HEK293 (cell line): ENCODE data around the gene CEACAM20.

Experiments used
- YY1 ChIP-seq: fragments of 450-650 bp; formaldehyde crosslinking; IDR thresholded peaks from 2 replicates; pipeline ENCODE4 v1.5.1; 2018; ENCODE audit warnings: missing biosample characterization, missing genetic modification characterization
- ZBTB1 ChIP-seq: fragments of 450-650 bp; formaldehyde crosslinking; IDR thresholded peaks from 2 replicates; pipeline ENCODE4 v1.5.1; 2016; ENCODE audit warnings: missing biosample characterization, missing genetic modification characterization
- ZBTB8A ChIP-seq: fragments of 450-650 bp; formaldehyde crosslinking; IDR thresholded peaks from 2 replicates; pipeline ENCODE4 v1.5.1; 2016; ENCODE audit warnings: missing biosample characterization, missing genetic modification characterization
- ZNF114 ChIP-seq: fragments of 450-650 bp; formaldehyde crosslinking; IDR thresholded peaks from 2 replicates; pipeline ENCODE4 v1.5.0; 2017; ENCODE audit warnings: missing biosample characterization, missing genetic modification characterization
- ZNF146 ChIP-seq: fragments of 450-650 bp; formaldehyde crosslinking; IDR thresholded peaks from 2 replicates; pipeline ENCODE4 v1.5.1; 2016; ENCODE audit warnings: missing biosample characterization, missing genetic modification characterization
- ZNF184 ChIP-seq: fragments of 450-650 bp; IDR thresholded peaks from 2 replicates; pipeline ENCODE4 v1.5.1; 2018; ENCODE audit warnings: missing biosample characterization, mild to moderate bottlenecking, missing genetic modification characterization
- ZNF2 ChIP-seq: fragments of 450-650 bp; formaldehyde crosslinking; IDR thresholded peaks from 2 replicates; pipeline ENCODE4 v1.5.1; 2016; ENCODE audit warnings: missing biosample characterization, missing genetic modification characterization
- ZNF777 ChIP-seq: fragments of 450-650 bp; formaldehyde crosslinking; IDR thresholded peaks from 2 replicates; pipeline ENCODE4 v1.5.1; 2017; ENCODE audit warnings: missing biosample characterization, missing genetic modification characterization, borderline replicate concordance
- TF ChIP-seq, protein P1 (sequence below): fragments of 450-650 bp; formaldehyde crosslinking; IDR thresholded peaks from 2 replicates; pipeline ENCODE4 v1.5.1; 2016; ENCODE audit warnings: missing biosample characterization, missing genetic modification characterization
- TF ChIP-seq, protein P2 (sequence below): fragments of 450-650 bp; formaldehyde crosslinking; IDR thresholded peaks from 2 replicates; pipeline ENCODE4 v1.5.1; 2016; ENCODE audit warnings: missing biosample characterization, missing genetic modification characterization
- TF ChIP-seq, protein P3 (sequence below): fragments of 450-650 bp; formaldehyde crosslinking; IDR thresholded peaks from 2 replicates; pipeline ENCODE4 v1.5.1; 2016; ENCODE audit warnings: missing biosample characterization, missing genetic modification characterization

DNA sequence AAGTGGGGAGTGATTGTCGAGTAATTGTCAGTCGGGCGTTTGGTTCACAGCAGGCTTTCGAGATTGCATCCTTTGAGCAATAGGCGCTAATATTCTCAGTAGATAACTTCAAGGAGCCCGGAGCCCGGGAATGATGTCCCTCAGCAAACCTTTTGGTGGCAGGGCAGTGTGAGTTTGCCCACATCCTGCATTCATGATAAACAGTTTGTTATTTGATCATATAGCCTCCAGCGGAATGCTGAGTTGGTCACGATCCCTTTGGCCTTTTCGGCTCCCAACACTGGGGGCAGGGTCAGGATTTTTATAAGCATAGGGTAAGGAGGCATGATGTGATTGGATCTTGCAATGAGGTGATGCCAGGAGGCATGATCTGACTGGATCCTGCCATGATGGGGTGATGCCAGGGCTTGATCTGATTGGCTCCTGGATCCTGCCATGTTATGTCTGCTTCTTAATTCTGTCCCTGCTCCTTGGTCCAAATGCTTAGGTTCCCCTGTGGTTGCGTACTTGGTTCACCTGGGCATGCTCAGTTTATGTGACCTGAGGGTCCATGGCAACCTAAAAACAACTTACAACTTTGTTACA, 45.7 kb upstream of the CEACAM20 start:
- TF ChIP-seq, protein P1, sequence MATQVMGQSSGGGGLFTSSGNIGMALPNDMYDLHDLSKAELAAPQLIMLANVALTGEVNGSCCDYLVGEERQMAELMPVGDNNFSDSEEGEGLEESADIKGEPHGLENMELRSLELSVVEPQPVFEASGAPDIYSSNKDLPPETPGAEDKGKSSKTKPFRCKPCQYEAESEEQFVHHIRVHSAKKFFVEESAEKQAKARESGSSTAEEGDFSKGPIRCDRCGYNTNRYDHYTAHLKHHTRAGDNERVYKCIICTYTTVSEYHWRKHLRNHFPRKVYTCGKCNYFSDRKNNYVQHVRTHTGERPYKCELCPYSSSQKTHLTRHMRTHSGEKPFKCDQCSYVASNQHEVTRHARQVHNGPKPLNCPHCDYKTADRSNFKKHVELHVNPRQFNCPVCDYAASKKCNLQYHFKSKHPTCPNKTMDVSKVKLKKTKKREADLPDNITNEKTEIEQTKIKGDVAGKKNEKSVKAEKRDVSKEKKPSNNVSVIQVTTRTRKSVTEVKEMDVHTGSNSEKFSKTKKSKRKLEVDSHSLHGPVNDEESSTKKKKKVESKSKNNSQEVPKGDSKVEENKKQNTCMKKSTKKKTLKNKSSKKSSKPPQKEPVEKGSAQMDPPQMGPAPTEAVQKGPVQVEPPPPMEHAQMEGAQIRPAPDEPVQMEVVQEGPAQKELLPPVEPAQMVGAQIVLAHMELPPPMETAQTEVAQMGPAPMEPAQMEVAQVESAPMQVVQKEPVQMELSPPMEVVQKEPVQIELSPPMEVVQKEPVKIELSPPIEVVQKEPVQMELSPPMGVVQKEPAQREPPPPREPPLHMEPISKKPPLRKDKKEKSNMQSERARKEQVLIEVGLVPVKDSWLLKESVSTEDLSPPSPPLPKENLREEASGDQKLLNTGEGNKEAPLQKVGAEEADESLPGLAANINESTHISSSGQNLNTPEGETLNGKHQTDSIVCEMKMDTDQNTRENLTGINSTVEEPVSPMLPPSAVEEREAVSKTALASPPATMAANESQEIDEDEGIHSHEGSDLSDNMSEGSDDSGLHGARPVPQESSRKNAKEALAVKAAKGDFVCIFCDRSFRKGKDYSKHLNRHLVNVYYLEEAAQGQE (tag by site-specific recombination), result no peak
- TF ChIP-seq, protein P2, sequence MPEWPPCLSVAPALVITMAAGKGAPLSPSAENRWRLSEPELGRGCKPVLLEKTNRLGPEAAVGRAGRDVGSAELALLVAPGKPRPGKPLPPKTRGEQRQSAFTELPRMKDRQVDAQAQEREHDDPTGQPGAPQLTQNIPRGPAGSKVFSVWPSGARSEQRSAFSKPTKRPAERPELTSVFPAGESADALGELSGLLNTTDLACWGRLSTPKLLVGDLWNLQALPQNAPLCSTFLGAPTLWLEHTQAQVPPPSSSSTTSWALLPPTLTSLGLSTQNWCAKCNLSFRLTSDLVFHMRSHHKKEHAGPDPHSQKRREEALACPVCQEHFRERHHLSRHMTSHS, result no peak
- TF ChIP-seq ZBTB8A (tag by site-specific recombination) (no peak), ZNF184 (tag by site-specific recombination) (no peak), YY1 (tag by site-specific recombination) (no peak), ZNF2 (no peak), ZNF146 (tag by site-specific recombination) (no peak), ZNF114 (tag by site-specific recombination) (no peak), ZBTB1 (tag by site-specific recombination) (no peak), ZNF777 (no peak)
- TF ChIP-seq, protein P3, sequence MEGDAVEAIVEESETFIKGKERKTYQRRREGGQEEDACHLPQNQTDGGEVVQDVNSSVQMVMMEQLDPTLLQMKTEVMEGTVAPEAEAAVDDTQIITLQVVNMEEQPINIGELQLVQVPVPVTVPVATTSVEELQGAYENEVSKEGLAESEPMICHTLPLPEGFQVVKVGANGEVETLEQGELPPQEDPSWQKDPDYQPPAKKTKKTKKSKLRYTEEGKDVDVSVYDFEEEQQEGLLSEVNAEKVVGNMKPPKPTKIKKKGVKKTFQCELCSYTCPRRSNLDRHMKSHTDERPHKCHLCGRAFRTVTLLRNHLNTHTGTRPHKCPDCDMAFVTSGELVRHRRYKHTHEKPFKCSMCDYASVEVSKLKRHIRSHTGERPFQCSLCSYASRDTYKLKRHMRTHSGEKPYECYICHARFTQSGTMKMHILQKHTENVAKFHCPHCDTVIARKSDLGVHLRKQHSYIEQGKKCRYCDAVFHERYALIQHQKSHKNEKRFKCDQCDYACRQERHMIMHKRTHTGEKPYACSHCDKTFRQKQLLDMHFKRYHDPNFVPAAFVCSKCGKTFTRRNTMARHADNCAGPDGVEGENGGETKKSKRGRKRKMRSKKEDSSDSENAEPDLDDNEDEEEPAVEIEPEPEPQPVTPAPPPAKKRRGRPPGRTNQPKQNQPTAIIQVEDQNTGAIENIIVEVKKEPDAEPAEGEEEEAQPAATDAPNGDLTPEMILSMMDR (tag by site-specific recombination), result no peak
